K562 (cell line): ENCODE data around the gene KRTAP5-11. TPM values are rescaled to one million over a fixed set of nuclear protein-coding genes. Genes with fewer than 3 reads are reported as not detected.

Experiments
- CBFA2T3 ChIP-seq: fragments of 450-650 bp; IDR thresholded peaks from 2 replicates; pipeline ENCODE4 v1.6.1; 2017
- CXXC5 ChIP-seq: fragments of 250-450 bp; sonication (Bioruptor Pico); IDR thresholded peaks from 2 replicates; pipeline ENCODE4 v1.8.0; 2022; ENCODE audit warnings: inconsistent platforms, mild to moderate bottlenecking, moderate library complexity
- DPF2 ChIP-seq: fragments of 450-650 bp; IDR thresholded peaks from 2 replicates; pipeline ENCODE4 v1.6.1; 2016
- KDM1A ChIP-seq, 2 experiments: fragments of 450-650 bp; IDR thresholded peaks; 2 replicates each; pipeline ENCODE4 v1.6.1; 2016; ENCODE audit warnings: mild to moderate bottlenecking in 2 of 2
- NCOR1 ChIP-seq: fragments of 450-650 bp; IDR thresholded peaks from 2 replicates; pipeline ENCODE4 v1.6.1; 2016; ENCODE audit warnings: mild to moderate bottlenecking, moderate library complexity
- NFIC ChIP-seq: fragments of 450-650 bp; IDR thresholded peaks from 2 replicates; pipeline ENCODE4 v1.6.1; 2017; ENCODE audit warnings: mild to moderate bottlenecking, inconsistent platforms
- POLR2AphosphoS5 ChIP-seq: IDR thresholded peaks from 2 replicates; pipeline ENCODE4 v1.6.1; 2011; ENCODE audit warnings: mild to moderate bottlenecking, low read depth, low read length, moderate library complexity; ENCODE audit not compliant: control insufficient read depth, insufficient read depth
- SMAD4 ChIP-seq: fragments of 250-450 bp; sonication (Bioruptor Pico); conservative IDR thresholded peaks from 2 replicates; pipeline ENCODE4 v1.8.0; 2021; ENCODE audit warnings: inconsistent platforms, mild to moderate bottlenecking, moderate library complexity
- SOX6 ChIP-seq: fragments of 450-650 bp; IDR thresholded peaks from 2 replicates; pipeline ENCODE4 v1.6.1; 2014; ENCODE audit warnings: mild to moderate bottlenecking
- SPI1 ChIP-seq: IDR thresholded peaks from 2 replicates; pipeline ENCODE4 v1.6.1; 2011; ENCODE audit warnings: low read depth, low read length, control low read depth, borderline replicate concordance
- TCF3 ChIP-seq: sonication (generic); formaldehyde crosslinking; IDR thresholded peaks from 2 replicates; pipeline ENCODE4 v1.4.0; 2020; ENCODE audit warnings: mild to moderate bottlenecking, missing genetic modification reagents
- polyA plus RNA-seq, 8 experiments: library from polyadenylated mRNA; depleted of rRNA in 4 of 8; stranded (reverse) in 5 of 8; unstranded in 3 of 8; fragments of >200 nt; fragmentation: Nextera tagmentation in 2 of 8; fragmentation: Illumina TruSeq in 1 of 8; extraction: Ambion mirVana in 2 of 8; extraction: Trizol in 1 of 8; gene quantifications; 2 replicates each; pipeline versions ENCODE4 v1.2.1 to v1.2.3, GENCODE V29; 2011 to 2014; ENCODE audit warnings: inconsistent platforms in 1 of 8, missing spikeins in 1 of 8
- total RNA-seq, 7 experiments: library from RNA; depleted of rRNA in 6 of 7; stranded (reverse); fragments of >200 nt in 6 of 7; fragmentation: Illumina TruSeq in 2 of 7; extraction: Trizol in 2 of 7; gene quantifications; 2 replicates each; pipeline versions ENCODE4 v1.2.1 to v1.2.3, GENCODE V29; 2011 to 2021; ENCODE audit warnings: low replicate concordance in 1 of 7
- TF ChIP-seq, protein P1 (sequence below): sonication (generic); formaldehyde crosslinking; IDR thresholded peaks from 2 replicates; pipeline ENCODE4 v1.9.0; 2022; ENCODE audit warnings: mild to moderate bottlenecking, missing genetic modification reagents

The KRTAP5-11 gene
- total and polyA plus RNA-seq, 9 of the 15 experiments (the other 6 are each of a cell fraction or from before 2014, with no cell fraction given): not detected

DNA sequence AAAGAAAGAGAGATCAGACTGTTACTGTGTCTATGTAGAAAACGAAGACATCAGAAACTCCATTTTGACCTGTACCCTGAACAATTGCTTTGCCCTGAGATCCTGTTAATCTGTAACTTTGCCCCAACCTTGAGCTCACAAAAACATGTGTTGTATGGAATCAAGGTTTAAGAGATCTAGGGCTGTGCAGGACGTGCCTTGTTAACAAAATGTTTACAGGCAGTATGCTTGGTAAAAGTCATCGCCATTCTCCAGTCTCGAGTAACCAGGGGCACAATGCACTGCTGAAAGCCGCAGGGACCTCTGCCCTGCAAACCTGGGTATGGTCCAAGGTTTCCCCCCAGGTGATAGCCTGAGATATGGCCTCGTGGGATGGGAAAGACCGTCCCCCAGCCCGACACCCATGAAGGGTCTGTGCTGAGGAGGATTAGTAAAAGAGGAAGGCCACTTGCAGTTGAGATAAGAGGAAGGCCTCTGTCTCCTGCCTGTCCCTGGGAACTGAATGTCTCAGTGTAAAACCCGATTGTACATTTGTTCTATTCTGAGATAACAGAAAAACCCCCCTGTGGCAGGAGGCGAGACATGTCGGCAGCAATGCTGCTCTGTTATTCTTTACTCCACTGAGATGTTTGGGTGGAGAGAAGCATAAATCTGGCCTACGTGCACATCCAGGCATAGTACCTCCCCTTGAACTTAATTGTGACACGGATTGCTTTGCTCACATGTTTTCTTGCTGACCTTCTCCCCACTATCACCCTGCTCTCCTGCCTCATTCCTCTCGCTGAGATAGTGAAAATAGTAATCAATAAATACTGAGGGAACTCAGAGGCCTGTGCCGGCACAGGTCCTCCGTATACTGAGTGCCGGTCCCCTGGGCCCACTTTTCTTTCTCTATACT, 47.7 kb downstream of the KRTAP5-11 start (continued):
- TF ChIP-seq DPF2 (peak; percentile 61), NCOR1 (peak; percentile 84), SMAD4 (CRISPR knock-in tag) (peak; percentile 60; the same call in 1 of the 2 replicates), NFIC (peak; percentile 85), CBFA2T3 (peak; percentile 90), CXXC5 (CRISPR knock-in tag) (peak; percentile 45; the same call in 1 of the 2 replicates), POLR2AphosphoS5 (peak; percentile 57; the same call in 1 of the 2 replicates), TCF3 (CRISPR knock-in tag) (peak; percentile 80), SPI1 (peak; percentile 93), KDM1A (IDR thresholded peaks at IDR 0.05) (peak; percentile 9 to 56; a peak in 3 of 4 replicates), SOX6 (peak; percentile 57; the same call in 1 of the 2 replicates)
- TF ChIP-seq, protein P1, sequence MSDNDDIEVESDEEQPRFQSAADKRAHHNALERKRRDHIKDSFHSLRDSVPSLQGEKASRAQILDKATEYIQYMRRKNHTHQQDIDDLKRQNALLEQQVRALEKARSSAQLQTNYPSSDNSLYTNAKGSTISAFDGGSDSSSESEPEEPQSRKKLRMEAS (CRISPR knock-in tag): 0 out of 2 replicates have a peak, but pooled peaks have one; percentile 13
